Activated CD4-positive, alpha-beta T cell treated with anti-CD3 and anti-CD28 coated beads, Interleukin-2, amount 50 U/mL, for 16 hours (primary cell): ENCODE measurements around the gene SYNE2.
"Not testable (repeated sequence)": the region's sequence is repeated elsewhere in the genome, so short reads cannot be mapped to it uniquely, and the experiment has no call there.

Experiments
- DNase-seq: peaks from one replicate; pipeline ENCODE4 v3.0.0-alpha.2; 2020

Gene SYNE2

GRCh38 chr14:64198486-64198885 lies 345.7 kb downstream of the SYNE2 start:
- no peak for DNase-seq

- DNase-seq = no peak
Observed at GRCh38 chr14:64200170-64200569, 347.4 kb downstream of the SYNE2 start.

GRCh38 chr14:64201296-64201695 lies 348.5 kb downstream of the SYNE2 start:
- no peak for DNase-seq

GRCh38 chr14:64201921-64202545 lies 349.2 kb downstream of the SYNE2 start:
- no peak for DNase-seq

- DNase-seq = no peak
Observed at GRCh38 chr14:64202716-64203115, 349.9 kb downstream of the SYNE2 start.

GRCh38 chr14:64203366-64204006 lies 350.7 kb downstream of the SYNE2 start:
- no peak for DNase-seq

GRCh38 chr14:64208261-64208660 lies 355.5 kb downstream of the SYNE2 start:
- no peak for DNase-seq

- DNase-seq = no peak
Observed at GRCh38 chr14:64208981-64209380, 356.2 kb downstream of the SYNE2 start.

- DNase-seq = no peak
Observed at GRCh38 chr14:64209444-64210131, 356.8 kb downstream of the SYNE2 start.

- no peak for DNase-seq
Observed at GRCh38 chr14:64210216-64210615, 357.4 kb downstream of the SYNE2 start.

GRCh38 chr14:64210912-64211311 lies 358.1 kb downstream of the SYNE2 start:
- DNase-seq = not testable (repeated sequence)

- DNase-seq = no peak
Observed at GRCh38 chr14:64212666-64213065, 359.9 kb downstream of the SYNE2 start.

GRCh38 chr14:64213086-64213485 lies 360.3 kb downstream of the SYNE2 start:
- no peak for DNase-seq

- DNase-seq = no peak
Observed at GRCh38 chr14:64213853-64214570, 361.2 kb downstream of the SYNE2 start.

- no peak for DNase-seq
Observed at GRCh38 chr14:64215274-64215673, 362.5 kb downstream of the SYNE2 start.

GRCh38 chr14:64215978-64216377 lies 363.2 kb downstream of the SYNE2 start:
- no peak for DNase-seq

GRCh38 chr14:64217308-64217707 lies 364.5 kb downstream of the SYNE2 start:
- no peak for DNase-seq

GRCh38 chr14:64217834-64218233 lies 365.0 kb downstream of the SYNE2 start:
- no peak for DNase-seq

GRCh38 chr14:64218344-64219240 lies 365.8 kb downstream of the SYNE2 start:
- DNase-seq = peak; percentile 20

- no peak for DNase-seq
Observed at GRCh38 chr14:64220056-64220455, 367.3 kb downstream of the SYNE2 start.

GRCh38 chr14:64220466-64220865 lies 367.7 kb downstream of the SYNE2 start:
- DNase-seq = no peak

- DNase-seq = no peak
Observed at GRCh38 chr14:64221391-64222003, 368.7 kb downstream of the SYNE2 start.
